DOHH2 (cell line): ENCODE data around the gene CDH10.

ENCODE experiments used
- EZH2phosphoT487 ChIP-seq: fragments of 200-600 bp; sonication (generic); IDR thresholded peaks from 2 replicates; pipeline ENCODE4 v1.6.1; 2017; ENCODE audit warnings: borderline replicate concordance, mild to moderate bottlenecking, antibody characterized with exemption, low read length, moderate library complexity, mixed read lengths
- TF ChIP-seq, protein P1 (sequence below): fragments of 200-600 bp; sonication (generic); IDR thresholded peaks from one replicate; pipeline ENCODE4 v1.5.1; 2014; ENCODE audit warnings: antibody characterized with exemption, mild to moderate bottlenecking, low read depth, low read length; ENCODE audit not compliant: poor library complexity, severe bottlenecking

- TF ChIP-seq, protein P1, sequence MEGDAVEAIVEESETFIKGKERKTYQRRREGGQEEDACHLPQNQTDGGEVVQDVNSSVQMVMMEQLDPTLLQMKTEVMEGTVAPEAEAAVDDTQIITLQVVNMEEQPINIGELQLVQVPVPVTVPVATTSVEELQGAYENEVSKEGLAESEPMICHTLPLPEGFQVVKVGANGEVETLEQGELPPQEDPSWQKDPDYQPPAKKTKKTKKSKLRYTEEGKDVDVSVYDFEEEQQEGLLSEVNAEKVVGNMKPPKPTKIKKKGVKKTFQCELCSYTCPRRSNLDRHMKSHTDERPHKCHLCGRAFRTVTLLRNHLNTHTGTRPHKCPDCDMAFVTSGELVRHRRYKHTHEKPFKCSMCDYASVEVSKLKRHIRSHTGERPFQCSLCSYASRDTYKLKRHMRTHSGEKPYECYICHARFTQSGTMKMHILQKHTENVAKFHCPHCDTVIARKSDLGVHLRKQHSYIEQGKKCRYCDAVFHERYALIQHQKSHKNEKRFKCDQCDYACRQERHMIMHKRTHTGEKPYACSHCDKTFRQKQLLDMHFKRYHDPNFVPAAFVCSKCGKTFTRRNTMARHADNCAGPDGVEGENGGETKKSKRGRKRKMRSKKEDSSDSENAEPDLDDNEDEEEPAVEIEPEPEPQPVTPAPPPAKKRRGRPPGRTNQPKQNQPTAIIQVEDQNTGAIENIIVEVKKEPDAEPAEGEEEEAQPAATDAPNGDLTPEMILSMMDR = no peak
- no peak for TF ChIP-seq EZH2phosphoT487
These were observed 148.5 kb downstream of the CDH10 start for GRCh38 chr5:24496268-24496667.
